ENCODE measurements around the gene FAM227B.
"Not testable (repeated sequence)": the region's sequence is repeated elsewhere in the genome, so short reads cannot be mapped to it uniquely, and the experiment has no call there.

The FAM227B gene

DNA sequence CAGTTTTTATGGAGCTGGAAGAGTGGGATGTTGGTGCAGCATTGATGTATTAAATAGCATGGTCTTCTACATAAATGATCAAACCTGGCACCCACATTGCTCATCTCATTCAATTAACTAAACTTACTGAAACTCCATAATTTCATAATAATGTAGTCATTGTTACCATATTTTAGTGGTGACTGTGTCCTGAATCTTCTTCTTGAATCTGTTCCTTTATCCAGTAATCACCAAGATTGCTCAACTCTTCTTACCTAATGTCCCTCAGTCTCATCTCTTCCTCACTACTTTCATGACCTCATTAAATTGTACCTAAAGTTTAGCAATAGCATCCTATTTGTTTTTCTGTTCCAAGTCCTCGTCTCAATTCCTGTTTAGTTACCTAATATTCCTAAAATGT is 127.8 kb downstream of the FAM227B start:
- no peak for DNase-seq

DNA sequence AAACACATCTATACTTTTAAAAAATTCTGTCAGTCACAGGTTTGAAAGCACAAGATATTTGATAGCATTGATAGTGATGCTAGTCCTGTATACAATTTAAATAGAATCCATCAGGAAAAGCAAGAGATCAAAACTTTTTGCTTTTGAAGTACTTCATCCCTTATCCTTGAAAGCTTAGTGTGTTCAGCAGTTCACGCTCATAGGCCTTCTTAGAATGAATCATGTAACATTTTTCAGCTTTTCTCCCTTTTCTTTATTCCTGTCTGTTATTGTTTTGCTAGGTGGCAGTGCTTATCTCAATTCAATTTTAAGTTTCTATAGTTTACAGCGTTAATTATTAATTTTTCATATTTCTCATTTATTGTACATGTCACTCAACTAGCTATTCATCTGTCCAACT is 128.5 kb downstream of the FAM227B start:
- no peak for DNase-seq

DNA sequence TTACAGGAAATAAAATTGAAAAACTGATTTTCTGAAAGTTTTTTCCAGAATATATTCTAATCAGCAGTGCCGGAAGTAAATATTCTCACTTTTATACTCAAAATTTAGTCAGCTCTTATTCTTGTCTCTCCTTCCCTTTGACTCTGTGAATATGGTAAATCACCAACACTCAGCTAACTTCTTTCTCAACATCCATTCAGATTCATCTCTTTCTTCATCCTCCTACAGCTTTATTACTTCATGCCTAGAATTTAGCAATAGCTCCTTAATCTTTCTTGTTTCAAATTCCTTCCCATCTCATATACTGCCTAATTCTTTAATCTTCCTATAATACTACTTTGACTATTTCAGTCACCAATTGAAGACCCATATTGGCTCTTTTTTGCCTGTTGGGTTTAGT is 129.7 kb downstream of the FAM227B start:
- no peak for DNase-seq

DNA sequence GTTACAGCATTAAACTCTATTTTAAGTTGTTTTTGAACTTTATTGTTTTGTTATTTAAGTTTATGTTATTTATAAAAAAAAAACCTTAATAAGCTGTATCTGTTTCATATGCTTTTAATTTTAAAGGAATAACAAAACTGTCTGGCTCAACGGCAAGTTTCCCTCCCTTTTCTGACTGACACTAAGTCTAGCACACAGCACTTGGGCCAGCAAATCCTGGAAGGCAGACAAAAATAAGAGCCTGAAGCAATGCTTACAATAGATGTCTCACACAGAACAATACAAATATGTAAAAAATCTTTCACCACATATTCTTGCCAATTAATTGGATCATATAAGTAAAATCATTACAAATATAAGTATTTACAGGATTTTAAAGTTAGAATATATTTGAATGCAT is 135.2 kb downstream of the FAM227B start:
- not testable (repeated sequence) for DNase-seq

DNA sequence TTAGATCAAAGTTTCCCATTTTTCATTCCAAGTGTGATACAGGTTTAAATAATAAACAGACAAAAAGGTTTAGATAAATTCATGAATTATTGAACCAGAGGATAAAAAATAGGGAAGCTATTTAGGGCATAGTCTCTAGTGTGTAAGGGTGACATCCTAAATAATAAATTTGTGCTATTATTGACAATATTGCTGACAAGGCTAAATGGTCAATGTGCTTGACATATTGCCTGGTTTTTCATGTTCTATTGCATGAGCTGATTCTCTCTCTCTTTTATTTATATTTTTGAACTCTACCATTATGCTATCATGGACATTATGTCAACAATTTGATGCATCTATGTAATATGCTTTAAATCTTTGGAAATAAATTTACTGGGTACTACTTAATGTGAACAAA is 141.6 kb downstream of the FAM227B start:
- not testable (repeated sequence) for DNase-seq

DNA sequence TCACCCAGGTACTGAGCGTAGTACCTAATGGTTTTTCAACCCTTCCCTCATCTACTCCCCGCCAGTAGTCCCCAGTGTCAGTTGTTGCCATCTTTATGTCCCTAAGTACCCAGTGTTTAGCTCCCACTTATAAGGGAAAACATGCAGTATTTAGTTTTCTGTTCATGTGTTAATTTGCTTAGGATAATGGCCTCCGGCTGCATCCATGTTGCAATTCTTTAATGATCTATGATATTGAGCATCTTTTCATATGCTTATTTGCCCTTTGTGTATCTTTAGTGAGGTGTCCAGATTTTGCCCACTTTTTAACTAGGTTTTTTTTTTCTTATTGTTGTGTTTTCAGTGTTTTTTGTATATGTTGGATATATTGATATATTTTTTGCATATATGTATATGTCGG is 142.6 kb downstream of the FAM227B start:
- DNase-seq = not testable (repeated sequence)

DNA sequence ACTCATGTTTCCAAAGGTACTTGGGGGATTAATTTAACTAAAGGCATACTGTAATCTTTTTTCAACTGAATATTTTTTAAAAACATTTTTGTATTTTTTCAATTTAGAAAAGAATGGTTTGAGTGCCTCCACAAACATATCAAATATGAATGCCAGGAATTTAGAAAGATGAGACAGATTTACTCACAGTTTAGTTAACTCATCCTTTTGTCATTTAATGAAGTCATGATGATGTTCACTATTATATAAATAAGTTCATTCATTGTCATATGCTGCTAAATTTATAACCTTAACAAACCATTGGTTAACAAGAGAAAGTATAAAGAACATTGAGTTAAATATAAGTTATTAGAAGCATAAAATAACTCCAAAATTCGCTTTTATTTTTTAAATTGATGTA is 147.6 kb downstream of the FAM227B start:
- DNase-seq = no peak

DNA sequence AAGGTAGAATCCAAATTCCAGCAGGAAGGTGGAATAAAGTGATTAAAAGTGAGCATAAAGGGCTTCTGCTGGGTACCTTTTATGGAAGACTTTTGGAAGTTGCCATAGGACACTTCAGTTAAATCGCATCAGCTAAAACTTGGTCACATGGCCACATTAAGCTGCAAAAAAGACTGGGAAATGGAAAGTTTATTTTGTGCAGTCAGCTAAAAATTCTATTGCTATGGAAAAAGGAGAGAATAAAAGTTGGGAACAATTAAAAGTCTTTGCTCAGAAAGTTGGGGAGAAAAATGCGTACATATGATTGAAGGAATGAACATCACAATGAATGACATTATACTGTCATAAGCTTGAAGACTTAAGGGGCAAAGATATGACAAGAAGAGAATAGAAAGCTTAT is 148.3 kb downstream of the FAM227B start:
- DNase-seq = no peak

DNA sequence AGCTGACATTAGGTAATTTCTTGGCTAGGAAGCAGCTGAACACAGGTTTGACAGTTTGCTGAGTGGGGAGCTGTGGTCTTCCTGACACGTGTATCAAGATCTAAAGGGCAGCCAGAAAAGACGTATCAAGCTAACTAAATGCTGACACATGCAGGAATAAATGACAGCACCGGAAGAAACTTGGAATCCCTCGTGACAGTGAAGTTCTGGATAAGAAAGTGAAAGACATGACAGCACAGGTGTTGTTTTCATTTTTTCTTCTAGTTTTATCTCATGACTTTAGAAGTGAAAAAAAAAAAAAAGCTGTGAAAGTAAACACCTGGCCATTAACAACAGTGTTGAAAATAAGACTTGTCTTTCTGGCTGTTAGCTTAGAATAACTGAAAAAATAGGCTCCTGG is 148.9 kb downstream of the FAM227B start:
- DNase-seq = no peak

DNA sequence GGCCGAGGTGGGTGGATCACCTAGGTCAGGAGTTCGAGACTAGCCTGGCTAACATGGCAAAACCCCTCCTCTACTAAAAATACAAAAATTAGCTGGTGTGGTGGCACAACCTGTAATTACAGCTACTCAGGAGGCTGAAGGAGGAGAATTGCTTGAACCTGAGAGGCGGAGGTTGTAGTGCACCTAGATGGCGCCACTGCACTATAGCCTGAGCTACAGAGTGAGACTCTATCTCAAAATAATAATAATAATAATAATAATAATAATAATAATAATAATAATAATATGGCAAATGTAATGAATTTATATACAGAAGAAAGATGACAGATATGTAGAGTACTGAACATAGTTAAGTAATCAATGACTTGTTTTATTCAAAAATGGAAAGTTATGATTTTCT is 149.4 kb downstream of the FAM227B start:
- DNase-seq = not testable (repeated sequence)

DNA sequence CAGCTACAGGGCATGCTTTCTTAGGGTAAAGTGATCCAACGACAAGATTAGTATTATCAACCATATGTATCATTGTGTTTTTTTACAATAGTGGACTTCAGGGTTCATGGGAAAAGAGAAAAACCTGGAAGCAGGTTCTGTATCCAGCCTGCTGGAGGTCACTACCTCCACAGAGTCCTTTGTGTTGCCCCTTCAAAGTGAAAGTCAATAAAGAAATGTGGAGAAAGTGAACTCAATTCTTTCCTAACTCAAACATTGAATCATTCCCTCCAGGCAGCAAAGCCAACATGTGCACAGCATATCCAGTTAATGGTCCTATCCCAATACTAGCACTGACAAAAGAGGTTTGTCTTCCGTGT is 152.2 kb downstream of the FAM227B start:
- no peak for DNase-seq

DNA sequence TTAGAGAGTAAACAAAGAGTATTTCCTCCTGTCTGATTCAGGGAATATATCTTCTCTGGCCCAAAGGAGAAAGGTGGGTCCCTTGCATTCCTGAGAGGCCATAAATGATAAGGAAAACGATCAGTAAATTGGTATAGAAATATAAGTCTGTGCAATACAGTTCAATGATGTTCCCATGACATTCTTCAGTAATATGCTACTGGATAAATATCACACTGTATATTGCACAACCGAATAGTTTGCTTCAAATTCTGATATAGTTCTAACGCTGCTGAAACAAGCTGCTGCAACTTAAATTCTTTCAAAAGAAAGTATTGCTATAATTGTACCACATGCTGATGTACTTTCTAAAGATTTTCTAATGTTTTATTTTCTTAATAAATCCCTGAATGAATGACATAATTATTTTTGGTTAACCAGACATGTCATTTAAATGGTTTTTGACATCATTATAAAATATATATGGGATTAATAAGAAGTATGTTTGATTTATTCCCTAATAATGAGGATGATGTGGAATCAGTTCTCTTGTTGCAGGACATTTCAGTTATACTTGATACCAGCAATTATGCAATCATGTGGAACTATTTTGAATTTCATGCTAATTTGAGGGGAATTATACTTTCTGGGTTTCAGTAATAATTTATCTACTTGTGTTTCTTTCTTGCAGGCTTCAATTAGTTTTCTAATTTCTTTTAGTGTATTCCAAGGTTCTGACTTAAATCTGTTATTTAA is 152.7 kb downstream of the FAM227B start:
- DNase-seq = no peak

DNA sequence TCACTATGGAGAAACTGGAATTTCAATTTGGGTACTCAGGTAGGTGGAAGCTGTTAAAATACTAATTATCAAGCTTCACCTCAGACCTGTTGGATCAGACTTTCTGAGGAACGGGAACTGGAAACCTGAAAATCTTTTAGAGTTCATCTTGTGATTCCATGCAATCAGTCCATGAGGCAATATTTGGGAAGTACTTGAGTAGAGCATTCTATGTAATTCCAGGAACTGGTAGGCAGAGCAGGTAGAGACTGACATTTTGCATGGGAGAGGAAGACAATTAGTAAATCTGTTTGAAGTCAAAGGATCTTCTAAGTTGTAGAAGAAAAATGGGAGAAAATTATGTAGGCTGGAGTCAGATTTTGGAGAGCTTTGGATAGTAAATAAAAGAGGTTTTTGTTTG is 154.5 kb downstream of the FAM227B start:
- no peak for DNase-seq

DNA sequence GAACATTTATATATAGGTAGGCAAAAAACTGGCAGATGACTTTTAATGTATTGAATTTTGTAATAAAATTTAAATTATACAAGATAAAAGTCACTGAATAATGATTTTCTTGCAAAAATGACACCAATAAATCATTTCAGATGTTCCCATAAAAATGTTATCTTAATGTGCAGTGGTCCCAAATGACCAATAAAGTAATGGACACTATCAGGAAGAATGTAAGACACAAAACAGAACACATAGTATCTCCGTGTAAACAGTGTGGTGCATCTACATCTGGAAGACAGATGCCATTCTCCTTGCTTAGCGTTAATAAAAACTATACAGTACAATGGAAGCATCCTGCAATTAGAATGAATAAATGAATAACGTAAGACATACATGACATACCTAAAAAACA is 156.1 kb downstream of the FAM227B start:
- DNase-seq = no peak

DNA sequence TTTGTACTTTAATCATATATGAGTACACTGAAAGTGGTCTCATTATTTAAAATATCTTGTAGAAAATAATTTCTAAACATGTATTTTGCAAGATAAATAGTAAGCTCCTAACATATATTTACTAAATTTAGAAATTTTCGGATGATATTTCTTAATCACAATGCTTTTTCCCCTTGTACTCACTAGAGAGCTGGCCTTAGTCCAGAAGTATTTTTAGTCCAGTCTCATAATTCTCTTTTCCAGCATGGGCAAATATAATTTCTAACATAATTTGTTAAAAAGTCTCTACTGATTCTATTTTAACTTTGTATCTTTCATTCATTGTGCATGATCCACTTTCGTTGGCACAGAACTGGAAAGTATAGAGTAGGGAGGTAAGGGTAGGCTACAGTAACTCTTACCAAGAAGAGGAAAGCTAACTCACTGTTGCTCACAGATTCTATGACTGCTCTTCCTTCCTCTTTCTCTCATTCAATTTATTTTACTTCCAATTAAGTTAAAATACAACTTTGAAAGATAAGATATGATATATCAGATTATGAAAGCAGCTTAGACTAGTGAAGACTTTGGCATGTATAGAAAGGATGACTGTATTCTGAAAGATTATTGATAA is 158.3 kb downstream of the FAM227B start:
- DNase-seq = no peak

DNA sequence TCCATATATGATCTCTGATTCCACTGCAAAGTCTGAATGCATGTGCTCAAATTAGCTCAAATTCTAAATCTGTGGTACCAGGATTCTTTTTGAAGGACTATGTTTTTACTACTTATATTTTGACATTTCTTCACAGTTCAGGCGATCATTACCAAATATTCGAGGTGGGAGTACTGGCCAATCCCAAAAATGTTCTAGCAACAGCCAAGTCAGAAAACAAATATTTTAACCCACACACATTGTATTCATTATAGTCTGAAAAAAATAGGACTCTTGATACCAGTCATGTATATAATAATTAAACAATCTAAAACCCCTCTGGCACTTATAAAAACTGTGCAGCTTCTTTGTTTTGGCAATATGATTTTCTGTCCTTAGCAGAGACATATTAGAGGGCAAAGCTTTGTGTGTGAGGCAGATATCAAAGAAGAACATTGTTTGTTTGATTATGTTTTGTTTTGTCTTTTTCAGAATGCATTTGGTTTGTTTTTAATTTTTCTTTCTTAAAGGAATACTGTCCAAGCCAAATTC is 160.1 kb downstream of the FAM227B start:
- DNase-seq = no peak

DNA sequence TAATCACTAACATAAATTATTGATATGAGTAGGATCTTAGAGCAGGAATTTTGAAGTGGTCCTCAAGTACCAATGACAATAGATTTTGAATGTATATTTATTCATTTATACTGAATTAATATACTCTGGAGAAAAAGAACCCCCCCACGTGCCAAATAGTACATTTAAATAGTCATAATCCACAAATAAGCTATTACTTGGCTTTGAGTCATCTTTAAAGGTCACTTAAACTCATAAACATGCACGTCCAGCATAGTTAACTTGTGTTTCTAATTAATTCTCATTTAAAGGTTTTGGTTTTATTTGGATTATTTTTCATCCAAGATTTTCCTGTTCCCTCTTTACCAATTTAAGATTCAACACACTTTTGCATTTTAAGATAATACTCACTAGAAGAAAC is 162.5 kb downstream of the FAM227B start:
- DNase-seq = no peak

DNA sequence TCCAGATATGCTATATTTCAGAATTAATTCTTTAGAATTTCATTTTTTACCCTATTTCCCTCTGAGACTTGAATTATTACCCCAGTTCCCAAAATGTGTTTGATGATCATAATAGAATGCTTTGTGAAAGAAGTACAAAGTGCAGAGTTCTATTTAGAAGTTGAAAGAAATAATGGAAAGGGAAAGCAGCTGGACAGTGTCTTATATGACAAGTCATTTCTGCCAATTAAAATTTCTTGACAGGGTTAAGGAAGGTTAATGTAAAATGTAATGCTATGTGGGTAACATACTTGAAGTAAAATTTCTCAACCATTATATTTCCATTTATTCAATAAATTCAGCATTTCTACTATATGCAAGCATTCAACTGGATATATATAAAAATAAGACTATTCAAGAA is 164.5 kb downstream of the FAM227B start:
- DNase-seq = no peak

DNA sequence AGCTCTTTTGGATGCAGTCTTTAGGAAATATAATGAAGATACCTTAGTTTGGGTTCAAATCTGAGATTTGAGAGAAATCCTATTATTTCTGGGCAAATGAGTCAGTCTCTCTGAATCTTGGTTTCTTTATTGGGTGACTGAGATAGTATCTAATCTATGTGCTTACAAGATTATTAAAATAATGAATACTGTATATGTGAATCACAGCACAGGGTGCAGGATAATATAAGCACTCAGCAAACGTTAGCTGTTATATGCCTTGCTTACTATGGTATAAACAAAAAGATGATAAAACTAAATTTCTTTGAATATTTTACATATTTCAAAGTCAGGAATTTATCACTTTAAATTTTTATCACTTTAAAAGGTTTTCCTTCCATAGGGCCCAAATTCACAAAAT is 168.0 kb downstream of the FAM227B start:
- no peak for DNase-seq

DNA sequence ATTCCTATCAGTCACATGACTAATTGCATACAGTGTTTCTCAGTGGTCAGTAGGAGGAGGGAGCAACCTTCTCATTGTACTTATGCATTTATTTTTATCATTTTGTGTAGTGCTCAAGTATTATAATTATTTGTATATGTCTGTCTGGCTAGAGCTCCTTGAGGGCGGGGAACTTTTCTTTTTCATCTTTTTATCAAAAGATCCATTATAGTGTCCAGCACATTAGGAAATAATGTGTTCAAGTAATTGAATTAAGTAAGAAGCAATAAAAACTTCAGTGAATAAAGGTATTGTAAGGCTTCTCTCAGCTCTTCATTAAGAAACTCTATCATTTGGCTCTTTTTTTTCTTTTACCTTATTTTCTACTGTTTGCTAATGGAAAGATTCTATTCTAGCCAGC is 178.8 kb downstream of the FAM227B start:
- no peak for DNase-seq

DNA sequence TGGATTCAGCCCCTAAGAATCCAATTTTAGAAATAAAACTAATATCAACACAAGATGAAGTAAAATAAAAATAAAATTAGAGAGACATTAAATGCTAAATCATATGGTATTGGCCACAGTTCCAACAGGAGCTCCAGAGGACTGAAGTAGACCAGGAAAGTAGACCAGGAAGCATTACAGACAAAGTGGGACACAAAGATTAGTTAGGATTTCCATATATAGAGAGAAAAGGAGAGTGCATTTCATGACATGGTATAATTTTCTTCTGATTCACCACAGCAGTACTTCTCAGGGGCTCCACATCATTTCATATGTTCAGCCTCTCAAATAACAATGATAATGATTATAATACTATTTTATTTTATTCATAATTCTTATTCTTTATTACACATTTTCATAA is 179.3 kb downstream of the FAM227B start:
- no peak for DNase-seq

DNA sequence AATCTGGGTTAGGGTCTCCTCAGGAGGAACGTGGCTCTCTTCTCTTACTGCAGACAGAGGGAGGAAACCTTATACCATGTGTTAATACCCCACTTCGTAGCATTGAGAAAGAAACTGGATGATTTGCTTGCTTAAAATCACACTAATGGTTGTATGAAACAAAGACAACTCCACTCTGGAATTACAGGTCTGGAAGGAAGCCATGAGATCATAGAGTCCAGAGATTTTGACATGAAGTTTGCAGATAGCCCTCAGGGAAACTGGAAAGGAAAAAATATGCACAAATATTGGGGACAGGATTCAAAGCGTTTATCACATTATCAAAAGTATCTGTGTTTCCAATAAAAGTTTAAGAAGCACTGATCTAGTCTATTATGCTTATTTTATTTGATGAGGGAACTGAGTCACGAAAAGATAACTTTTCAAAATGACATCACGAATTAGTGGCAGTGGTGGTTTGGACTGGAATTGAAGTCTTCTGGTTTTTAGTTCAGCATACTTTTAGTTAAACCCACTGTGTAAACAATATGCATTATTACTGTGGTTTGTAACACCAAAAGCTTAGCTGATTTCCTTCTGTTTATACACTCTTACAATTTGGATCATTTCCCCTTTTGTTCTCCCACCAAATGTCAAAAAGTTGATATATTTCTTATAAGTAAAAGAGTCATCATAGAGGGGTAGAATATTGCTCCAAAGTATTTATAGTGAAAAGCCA is 180.8 kb downstream of the FAM227B start:
- DNase-seq = no peak

DNA sequence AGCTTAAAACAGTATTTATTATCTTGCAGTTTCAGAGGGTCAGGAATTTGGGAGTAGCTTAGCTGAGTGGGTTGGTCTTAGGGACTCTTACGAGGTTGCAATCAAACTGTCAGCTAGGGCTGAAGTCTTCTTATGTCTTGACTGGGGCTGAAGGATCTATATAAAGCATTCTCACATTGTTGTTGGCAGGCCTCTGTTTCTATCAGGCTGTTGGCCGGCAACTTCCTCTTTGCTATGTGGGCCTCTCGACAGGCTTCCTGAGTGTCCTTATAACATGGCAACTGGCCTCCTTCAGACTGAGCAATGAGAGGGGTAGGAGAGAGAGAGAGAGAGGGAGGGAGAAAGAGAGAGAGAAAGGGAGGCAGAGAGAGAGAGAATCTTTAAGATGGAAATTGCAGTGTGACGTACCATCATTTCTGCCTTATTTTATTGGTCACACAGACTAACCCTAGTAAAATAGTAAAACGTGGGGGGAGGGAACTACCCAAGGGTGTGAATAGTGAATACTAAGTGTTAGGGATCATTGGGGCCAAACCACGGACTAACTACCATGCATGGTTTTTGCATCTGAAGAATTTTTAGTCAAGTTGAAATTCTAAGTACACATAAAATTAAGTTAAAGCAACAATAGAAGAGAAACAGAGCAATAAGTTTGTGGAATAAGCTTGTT is 181.5 kb downstream of the FAM227B start:
- no peak for DNase-seq

DNA sequence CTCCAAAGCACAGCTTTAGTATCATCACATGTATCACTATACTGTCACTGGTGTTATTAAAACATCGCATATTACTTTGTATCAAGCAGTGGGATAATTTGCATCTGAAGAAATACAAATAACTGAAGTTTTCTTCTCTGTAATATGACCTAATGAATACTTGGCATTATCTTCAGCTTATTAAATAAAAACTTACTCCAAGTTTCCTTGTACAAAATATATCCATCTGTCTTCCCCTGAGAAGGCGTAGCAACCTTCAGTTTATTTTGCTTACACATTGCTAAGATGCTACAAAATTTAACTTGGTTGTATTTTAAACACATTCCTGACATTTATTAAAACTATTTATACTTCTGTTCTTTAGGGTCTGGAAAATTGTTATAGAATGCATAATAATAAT is 183.9 kb downstream of the FAM227B start:
- no peak for DNase-seq

Data from retina (tissue), 1 donor.